Measurements from ENCODE around the gene CD44. TPM values are rescaled to one million over a fixed set of nuclear protein-coding genes. Genes with fewer than 3 reads are reported as not detected.

CD44 gene
- total and polyA plus RNA-seq, 5 donors from 2014 or later: 441 to 1,181 (median 497) TPM

GRCh38 chr11:35180317-35181233, 41.6 kb downstream of the CD44 start:
- Mint-ChIP-seq H3K36me3 (peaks cover 74% of the 10 kb centered on the region), H3K27me3 (no peaks in the 10 kb centered on the region), H3K9me3 (no peaks in the 10 kb centered on the region), H3K4me1 (peaks cover 55 to 89% (median 81%) of the 10 kb centered on the region in 4 donors), H3K27ac (peak overlapping the region; percentile 52 to 100 (median 91)), H3K4me3 (peak overlapping the region; percentile 64 to 88 (median 67))
- Histone ChIP-seq H3K9me3 (ENCODE audit: control insufficient read depth in 2 of 2, low read length in 2 of 2) (no peaks in the 10 kb centered on the region), H3K27ac (ENCODE audit: insufficient read depth, low read length, poor library complexity, severe bottlenecking) (peak overlapping the region; percentile 63), H3K4me3 (ENCODE audit: low read depth, low read length) (peak overlapping the region; percentile 33), H3K4me1 (ENCODE audit: control insufficient read depth, insufficient read depth, low read length, poor library complexity, severe bottlenecking) (peaks cover 92% of the 10 kb centered on the region), H3K27me3 (ENCODE audit: control insufficient read depth, insufficient read depth, low read length) (no peaks in the 10 kb centered on the region), H3K36me3 (ENCODE audit: control insufficient read depth, insufficient read depth, low read length) (peaks cover 87% of the 10 kb centered on the region)
- no peak for ATAC-seq (ENCODE audit: low read depth in 2 of 2)
- no peak for DNase-seq

- Mint-ChIP-seq H3K27me3 (no peaks in the 10 kb centered on the region), H3K27ac (peak overlapping the region; percentile 83 to 95 (median 88)), H3K4me1 (peaks cover 52 to 87% (median 75%) of the 10 kb centered on the region in 4 donors), H3K36me3 (peaks cover 67% of the 10 kb centered on the region), H3K4me3 (peak overlapping the region; percentile 2 to 82 (median 50)), H3K9me3 (no peaks in the 10 kb centered on the region)
- no peak for ATAC-seq (ENCODE audit: low read depth in 2 of 2)
- Histone ChIP-seq H3K36me3 (ENCODE audit: control insufficient read depth, insufficient read depth, low read length) (peaks cover 93% of the 10 kb centered on the region), H3K27me3 (ENCODE audit: control insufficient read depth, insufficient read depth, low read length) (no peaks in the 10 kb centered on the region), H3K4me3 (ENCODE audit: low read depth, low read length) (peak overlapping the region; percentile 37), H3K27ac (ENCODE audit: insufficient read depth, low read length, poor library complexity, severe bottlenecking) (peak overlapping the region; percentile 44), H3K9me3 (ENCODE audit: control insufficient read depth in 2 of 2, low read length in 2 of 2) (no peaks in the 10 kb centered on the region), H3K4me1 (ENCODE audit: control insufficient read depth, insufficient read depth, low read length, poor library complexity, severe bottlenecking) (peaks cover 88% of the 10 kb centered on the region)
- DNase-seq: no peak
Observed at GRCh38 chr11:35182317-35182939, 43.5 kb downstream of the CD44 start.

- Histone ChIP-seq H3K9me3 (ENCODE audit: control insufficient read depth in 2 of 2, low read length in 2 of 2) (no peaks in the 10 kb centered on the region), H3K27me3 (ENCODE audit: control insufficient read depth, insufficient read depth, low read length) (no peaks in the 10 kb centered on the region), H3K4me3 (ENCODE audit: low read depth, low read length) (peak overlapping the region; percentile 23), H3K4me1 (ENCODE audit: control insufficient read depth, insufficient read depth, low read length, poor library complexity, severe bottlenecking) (peaks cover 83% of the 10 kb centered on the region), H3K27ac (ENCODE audit: insufficient read depth, low read length, poor library complexity, severe bottlenecking) (peak overlapping the region; percentile 44), H3K36me3 (ENCODE audit: control insufficient read depth, insufficient read depth, low read length) (peaks cover 93% of the 10 kb centered on the region)
- H3K4me3 Mint-ChIP-seq: peak overlapping the region; percentile 43 to 82 (median 62)
- DNase-seq (no peak), ATAC-seq (ENCODE audit: low read depth in 2 of 2) (no peak)
- H3K27me3 Mint-ChIP-seq: no peaks in the 10 kb centered on the region
- peak overlapping the region; percentile 71 to 95 (median 83) for H3K27ac Mint-ChIP-seq
- H3K36me3 Mint-ChIP-seq: peaks cover 65% of the 10 kb centered on the region
- no peaks in the 10 kb centered on the region for H3K9me3 Mint-ChIP-seq
- H3K4me1 Mint-ChIP-seq: peaks cover 44 to 87% (median 73%) of the 10 kb centered on the region in 4 donors
Observed at GRCh38 chr11:35183326-35183925, 44.5 kb downstream of the CD44 start.

- H3K4me1 ChIP-seq (ENCODE audit: control insufficient read depth, insufficient read depth, low read length, poor library complexity, severe bottlenecking): peaks cover 60% of the 10 kb centered on the region
Observed at GRCh38 chr11:35185696-35186095, 46.7 kb downstream of the CD44 start.

GRCh38 chr11:35187996-35188395, 49.0 kb downstream of the CD44 start:
- H3K27ac ChIP-seq (ENCODE audit: insufficient read depth, low read length, poor library complexity, severe bottlenecking): peak overlapping the region; percentile 15
- H3K27ac Mint-ChIP-seq: peak overlapping the region; percentile 64 to 83 (median 73)
- no peaks in the 10 kb centered on the region for H3K27me3 ChIP-seq (ENCODE audit: control insufficient read depth, insufficient read depth, low read length)
- H3K36me3 Mint-ChIP-seq: peaks cover 71% of the 10 kb centered on the region
- H3K4me3 ChIP-seq (ENCODE audit: low read depth, low read length): no peak overlapping the region
- H3K4me1 ChIP-seq (ENCODE audit: control insufficient read depth, insufficient read depth, low read length, poor library complexity, severe bottlenecking): peaks cover 50% of the 10 kb centered on the region
- no peaks in the 10 kb centered on the region for H3K9me3 ChIP-seq (ENCODE audit: control insufficient read depth in 2 of 2, low read length in 2 of 2)
- ATAC-seq (ENCODE audit: low read depth in 2 of 2) (no peak), DNase-seq (no peak)
- H3K36me3 ChIP-seq (ENCODE audit: control insufficient read depth, insufficient read depth, low read length): peaks cover 98% of the 10 kb centered on the region
- no peaks in the 10 kb centered on the region for H3K27me3 Mint-ChIP-seq
- peaks cover 31 to 91% (median 66%) of the 10 kb centered on the region in 4 donors for H3K4me1 Mint-ChIP-seq
- no peaks in the 10 kb centered on the region for H3K9me3 Mint-ChIP-seq
- peak overlapping the region in 2 of 4 donors; percentile 22 to 38 for H3K4me3 Mint-ChIP-seq

More at GRCh38 chr11:35185696-35186095, 46.7 kb downstream of the CD44 start:
- Mint-ChIP-seq H3K4me1 (peaks cover 30 to 86% (median 64%) of the 10 kb centered on the region in 4 donors), H3K9me3 (no peaks in the 10 kb centered on the region), H3K27me3 (no peaks in the 10 kb centered on the region), H3K27ac (peak overlapping the region; percentile 63 to 97 (median 93)), H3K4me3 (peak overlapping the region in 3 of 4 donors; percentile 8 to 64 (median 48)), H3K36me3 (peaks cover 66% of the 10 kb centered on the region)
- no peak overlapping the region for H3K4me3 ChIP-seq (ENCODE audit: low read depth, low read length)
- ATAC-seq (ENCODE audit: low read depth in 2 of 2): no peak
- H3K27ac ChIP-seq (ENCODE audit: insufficient read depth, low read length, poor library complexity, severe bottlenecking): peak overlapping the region; percentile 1
- peaks cover 94% of the 10 kb centered on the region for H3K36me3 ChIP-seq (ENCODE audit: control insufficient read depth, insufficient read depth, low read length)
- H3K27me3 ChIP-seq (ENCODE audit: control insufficient read depth, insufficient read depth, low read length): no peaks in the 10 kb centered on the region
- DNase-seq: no peak
- no peaks in the 10 kb centered on the region for H3K9me3 ChIP-seq (ENCODE audit: control insufficient read depth in 2 of 2, low read length in 2 of 2)

GRCh38 chr11:35190804-35191348, 51.9 kb downstream of the CD44 start:
- H3K27me3 ChIP-seq (ENCODE audit: control insufficient read depth, insufficient read depth, low read length): no peaks in the 10 kb centered on the region
- DNase-seq (no peak), ATAC-seq (ENCODE audit: low read depth in 2 of 2) (no peak)
- H3K27ac ChIP-seq (ENCODE audit: insufficient read depth, low read length, poor library complexity, severe bottlenecking): peak overlapping the region; percentile 43
- no peaks in the 10 kb centered on the region for H3K27me3 Mint-ChIP-seq
- peak overlapping the region in 1 of 4 donors; percentile 67 for H3K4me3 Mint-ChIP-seq
- H3K4me1 ChIP-seq (ENCODE audit: control insufficient read depth, insufficient read depth, low read length, poor library complexity, severe bottlenecking): peaks cover 31% of the 10 kb centered on the region
- H3K9me3 Mint-ChIP-seq: no peaks in the 10 kb centered on the region
- H3K36me3 ChIP-seq (ENCODE audit: control insufficient read depth, insufficient read depth, low read length): peaks cover 99% of the 10 kb centered on the region
- H3K36me3 Mint-ChIP-seq: peaks cover 80% of the 10 kb centered on the region
- H3K27ac Mint-ChIP-seq: peak overlapping the region in 2 of 3 donors; percentile 72 to 88
- H3K9me3 ChIP-seq (ENCODE audit: control insufficient read depth in 2 of 2, low read length in 2 of 2): no peaks in the 10 kb centered on the region
- H3K4me1 Mint-ChIP-seq: peaks cover 37 to 92% (median 71%) of the 10 kb centered on the region in 4 donors
- no peak overlapping the region for H3K4me3 ChIP-seq (ENCODE audit: low read depth, low read length)

- peaks cover 50 to 97% (median 78%) of the 10 kb centered on the region in 4 donors for H3K4me1 Mint-ChIP-seq
Observed at GRCh38 chr11:35192347-35192746, 53.4 kb downstream of the CD44 start.

More at GRCh38 chr11:35192347-35192746, 53.4 kb downstream of the CD44 start:
- ATAC-seq (ENCODE audit: low read depth in 2 of 2) (no peak), DNase-seq (no peak)
- peaks cover 100% of the 10 kb centered on the region for H3K36me3 ChIP-seq (ENCODE audit: control insufficient read depth, insufficient read depth, low read length)
- H3K4me3 Mint-ChIP-seq: peak overlapping the region in 2 of 4 donors; percentile 67 to 75
- no peaks in the 10 kb centered on the region for H3K27me3 ChIP-seq (ENCODE audit: control insufficient read depth, insufficient read depth, low read length)
- H3K36me3 Mint-ChIP-seq: peaks cover 93% of the 10 kb centered on the region
- H3K9me3 Mint-ChIP-seq: no peaks in the 10 kb centered on the region
- peaks cover 23% of the 10 kb centered on the region for H3K4me1 ChIP-seq (ENCODE audit: control insufficient read depth, insufficient read depth, low read length, poor library complexity, severe bottlenecking)
- no peak overlapping the region for H3K4me3 ChIP-seq (ENCODE audit: low read depth, low read length)
- no peaks in the 10 kb centered on the region for H3K27me3 Mint-ChIP-seq
- H3K9me3 ChIP-seq (ENCODE audit: control insufficient read depth in 2 of 2, low read length in 2 of 2): no peaks in the 10 kb centered on the region
- H3K27ac Mint-ChIP-seq: peak overlapping the region in 1 of 3 donors; percentile 88
- H3K27ac ChIP-seq (ENCODE audit: insufficient read depth, low read length, poor library complexity, severe bottlenecking): no peak overlapping the region

All from CD4-positive, CD25-positive, alpha-beta regulatory T cell (primary cell).